HCT116 (cell line): ENCODE measurements around the gene ADAM23.

Experiments used
- EGR1 ChIP-seq: IDR thresholded peaks from 2 replicates; pipeline ENCODE4 v1.6.1; 2012; ENCODE audit warnings: low read depth
- ELF1 ChIP-seq: IDR thresholded peaks from 2 replicates; pipeline ENCODE4 v1.6.1; 2012; ENCODE audit warnings: low read depth, borderline replicate concordance
- EZH2phosphoT487 ChIP-seq: fragments of 200-600 bp; IDR thresholded peaks from 2 replicates; pipeline ENCODE4 v1.6.1; 2018; ENCODE audit warnings: antibody characterized with exemption, borderline replicate concordance
- POLR2A ChIP-seq: IDR thresholded peaks from 2 replicates; pipeline ENCODE4 v1.7.0; 2011; ENCODE audit warnings: borderline replicate concordance; ENCODE audit not compliant: insufficient read depth, insufficient read length; ENCODE audit errors: extremely low read depth
- POLR2AphosphoS5 ChIP-seq: IDR thresholded peaks from 2 replicates; pipeline ENCODE4 v1.6.1; 2011; ENCODE audit warnings: mild to moderate bottlenecking, low read depth, low read length, moderate library complexity
- SIN3A ChIP-seq: IDR thresholded peaks from 2 replicates; pipeline ENCODE4 v1.6.1; 2012; ENCODE audit warnings: low read depth
- TCF7L2 ChIP-seq: IDR thresholded peaks from 2 replicates; pipeline ENCODE4 v1.7.0; 2011; ENCODE audit warnings: borderline replicate concordance, inconsistent platforms; ENCODE audit not compliant: insufficient read depth, insufficient read length; ENCODE audit errors: extremely low read depth
- TF ChIP-seq, protein P1 (sequence below), 3 experiments: fragments of 200-600 bp in 1 of 3; sonication (generic) in 1 of 3; IDR thresholded peaks in 2 of 3; conservative IDR thresholded peaks in 1 of 3; 2 replicates each; pipeline ENCODE4 v1.5.1; 2012 to 2017; ENCODE audit warnings: low read depth in 2 of 3, low read length in 2 of 3, antibody characterized with exemption in 1 of 3, borderline replicate concordance in 1 of 3, control low read depth in 1 of 3, mild to moderate bottlenecking in 1 of 3, mixed read lengths in 1 of 3, mixed run types in 1 of 3, moderate library complexity in 1 of 3; ENCODE audit not compliant: insufficient read depth in 1 of 3
- TF ChIP-seq, protein P2 (sequence below): IDR thresholded peaks from 2 replicates; pipeline ENCODE4 v1.6.1; 2012
- TF ChIP-seq, protein P3 (sequence below): IDR thresholded peaks from 2 replicates; pipeline ENCODE4 v1.6.1; 2012; ENCODE audit warnings: low read depth

DNA sequence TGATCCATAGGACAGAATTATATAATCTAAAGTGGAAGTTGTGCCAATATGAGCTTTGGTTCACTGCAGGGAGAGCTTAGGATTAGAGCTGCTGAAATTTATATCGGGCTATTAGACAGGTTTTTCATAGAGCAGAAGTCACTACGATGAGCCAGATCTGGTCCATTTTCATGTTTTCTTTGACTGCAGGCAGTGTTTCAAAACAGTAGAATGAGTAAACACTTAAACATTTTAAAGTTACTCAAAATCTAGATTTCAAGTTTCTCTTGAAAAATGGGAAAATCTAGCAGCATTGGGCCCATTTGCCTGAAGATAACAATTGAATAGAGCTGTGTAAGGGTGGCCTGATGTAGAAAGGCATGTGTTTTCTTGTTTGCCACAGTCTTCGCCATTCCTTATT is 14.5 kb upstream of the ADAM23 start:
- TF ChIP-seq POLR2AphosphoS5, result no peak
- TF ChIP-seq, protein P1, sequence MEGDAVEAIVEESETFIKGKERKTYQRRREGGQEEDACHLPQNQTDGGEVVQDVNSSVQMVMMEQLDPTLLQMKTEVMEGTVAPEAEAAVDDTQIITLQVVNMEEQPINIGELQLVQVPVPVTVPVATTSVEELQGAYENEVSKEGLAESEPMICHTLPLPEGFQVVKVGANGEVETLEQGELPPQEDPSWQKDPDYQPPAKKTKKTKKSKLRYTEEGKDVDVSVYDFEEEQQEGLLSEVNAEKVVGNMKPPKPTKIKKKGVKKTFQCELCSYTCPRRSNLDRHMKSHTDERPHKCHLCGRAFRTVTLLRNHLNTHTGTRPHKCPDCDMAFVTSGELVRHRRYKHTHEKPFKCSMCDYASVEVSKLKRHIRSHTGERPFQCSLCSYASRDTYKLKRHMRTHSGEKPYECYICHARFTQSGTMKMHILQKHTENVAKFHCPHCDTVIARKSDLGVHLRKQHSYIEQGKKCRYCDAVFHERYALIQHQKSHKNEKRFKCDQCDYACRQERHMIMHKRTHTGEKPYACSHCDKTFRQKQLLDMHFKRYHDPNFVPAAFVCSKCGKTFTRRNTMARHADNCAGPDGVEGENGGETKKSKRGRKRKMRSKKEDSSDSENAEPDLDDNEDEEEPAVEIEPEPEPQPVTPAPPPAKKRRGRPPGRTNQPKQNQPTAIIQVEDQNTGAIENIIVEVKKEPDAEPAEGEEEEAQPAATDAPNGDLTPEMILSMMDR (IDR thresholded peaks at IDR 0.05 in 2 of 3, conservative IDR thresholded peaks at IDR 0.05 in 1 of 3; ENCODE audit: borderline replicate concordance in 1 of 3, insufficient read depth in 1 of 3, low read depth in 2 of 3, low read length in 2 of 3), result no peak
- no peak for TF ChIP-seq POLR2A
- TF ChIP-seq EGR1, result no peak
- TF ChIP-seq SIN3A, result no peak
- TF ChIP-seq TCF7L2, result no peak
- TF ChIP-seq ELF1, result no peak
- no peak for TF ChIP-seq EZH2phosphoT487
- TF ChIP-seq, protein P2, sequence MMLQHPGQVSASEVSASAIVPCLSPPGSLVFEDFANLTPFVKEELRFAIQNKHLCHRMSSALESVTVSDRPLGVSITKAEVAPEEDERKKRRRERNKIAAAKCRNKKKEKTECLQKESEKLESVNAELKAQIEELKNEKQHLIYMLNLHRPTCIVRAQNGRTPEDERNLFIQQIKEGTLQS, result no peak
- TF ChIP-seq, protein P3, sequence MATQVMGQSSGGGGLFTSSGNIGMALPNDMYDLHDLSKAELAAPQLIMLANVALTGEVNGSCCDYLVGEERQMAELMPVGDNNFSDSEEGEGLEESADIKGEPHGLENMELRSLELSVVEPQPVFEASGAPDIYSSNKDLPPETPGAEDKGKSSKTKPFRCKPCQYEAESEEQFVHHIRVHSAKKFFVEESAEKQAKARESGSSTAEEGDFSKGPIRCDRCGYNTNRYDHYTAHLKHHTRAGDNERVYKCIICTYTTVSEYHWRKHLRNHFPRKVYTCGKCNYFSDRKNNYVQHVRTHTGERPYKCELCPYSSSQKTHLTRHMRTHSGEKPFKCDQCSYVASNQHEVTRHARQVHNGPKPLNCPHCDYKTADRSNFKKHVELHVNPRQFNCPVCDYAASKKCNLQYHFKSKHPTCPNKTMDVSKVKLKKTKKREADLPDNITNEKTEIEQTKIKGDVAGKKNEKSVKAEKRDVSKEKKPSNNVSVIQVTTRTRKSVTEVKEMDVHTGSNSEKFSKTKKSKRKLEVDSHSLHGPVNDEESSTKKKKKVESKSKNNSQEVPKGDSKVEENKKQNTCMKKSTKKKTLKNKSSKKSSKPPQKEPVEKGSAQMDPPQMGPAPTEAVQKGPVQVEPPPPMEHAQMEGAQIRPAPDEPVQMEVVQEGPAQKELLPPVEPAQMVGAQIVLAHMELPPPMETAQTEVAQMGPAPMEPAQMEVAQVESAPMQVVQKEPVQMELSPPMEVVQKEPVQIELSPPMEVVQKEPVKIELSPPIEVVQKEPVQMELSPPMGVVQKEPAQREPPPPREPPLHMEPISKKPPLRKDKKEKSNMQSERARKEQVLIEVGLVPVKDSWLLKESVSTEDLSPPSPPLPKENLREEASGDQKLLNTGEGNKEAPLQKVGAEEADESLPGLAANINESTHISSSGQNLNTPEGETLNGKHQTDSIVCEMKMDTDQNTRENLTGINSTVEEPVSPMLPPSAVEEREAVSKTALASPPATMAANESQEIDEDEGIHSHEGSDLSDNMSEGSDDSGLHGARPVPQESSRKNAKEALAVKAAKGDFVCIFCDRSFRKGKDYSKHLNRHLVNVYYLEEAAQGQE, result no peak
